NCI-H510A treated with DMSO at 0.1 percent for 48 hours (cell line): ENCODE results near the gene FAM163B.
"Not testable (repeated sequence)": the region's sequence is repeated elsewhere in the genome, so short reads cannot be mapped to it uniquely, and the experiment has no call there.

Source experiments
- DNase-seq: peaks from one replicate; lab custom pipeline; 2025; lab: John Stamatoyannopoulos, UW

FAM163B gene

GRCh38 chr9:133639613-133640012, 30.4 kb upstream of the FAM163B start:
- no peak for DNase-seq

- no peak for DNase-seq
Observed at GRCh38 chr9:133638711-133639110, 29.5 kb upstream of the FAM163B start.

DNA sequence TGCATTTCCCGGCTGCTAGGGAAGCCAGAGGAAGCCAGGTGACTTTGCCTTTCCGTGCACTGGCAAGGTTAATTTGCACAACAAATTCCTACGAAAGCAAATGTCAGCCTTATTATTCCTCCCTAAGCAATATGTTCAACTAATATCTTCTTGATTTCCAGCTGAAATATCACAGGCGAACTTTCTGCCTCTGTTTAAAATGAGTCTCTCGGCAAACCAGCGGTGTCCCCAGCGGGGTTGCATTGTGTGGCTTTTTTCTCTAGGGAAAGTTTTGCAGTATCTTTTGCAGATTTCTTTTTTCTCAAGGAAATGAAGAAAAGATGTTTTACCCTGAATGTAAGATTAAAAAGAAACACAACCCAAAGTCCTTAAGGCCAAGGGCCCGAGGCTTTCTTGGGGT, 28.9 kb upstream of the FAM163B start:
- DNase-seq = no peak

- DNase-seq = no peak
Observed at GRCh38 chr9:133637451-133638055, 28.4 kb upstream of the FAM163B start.

- no peak for DNase-seq
Observed at GRCh38 chr9:133636902-133637301, 27.7 kb upstream of the FAM163B start.

DNA sequence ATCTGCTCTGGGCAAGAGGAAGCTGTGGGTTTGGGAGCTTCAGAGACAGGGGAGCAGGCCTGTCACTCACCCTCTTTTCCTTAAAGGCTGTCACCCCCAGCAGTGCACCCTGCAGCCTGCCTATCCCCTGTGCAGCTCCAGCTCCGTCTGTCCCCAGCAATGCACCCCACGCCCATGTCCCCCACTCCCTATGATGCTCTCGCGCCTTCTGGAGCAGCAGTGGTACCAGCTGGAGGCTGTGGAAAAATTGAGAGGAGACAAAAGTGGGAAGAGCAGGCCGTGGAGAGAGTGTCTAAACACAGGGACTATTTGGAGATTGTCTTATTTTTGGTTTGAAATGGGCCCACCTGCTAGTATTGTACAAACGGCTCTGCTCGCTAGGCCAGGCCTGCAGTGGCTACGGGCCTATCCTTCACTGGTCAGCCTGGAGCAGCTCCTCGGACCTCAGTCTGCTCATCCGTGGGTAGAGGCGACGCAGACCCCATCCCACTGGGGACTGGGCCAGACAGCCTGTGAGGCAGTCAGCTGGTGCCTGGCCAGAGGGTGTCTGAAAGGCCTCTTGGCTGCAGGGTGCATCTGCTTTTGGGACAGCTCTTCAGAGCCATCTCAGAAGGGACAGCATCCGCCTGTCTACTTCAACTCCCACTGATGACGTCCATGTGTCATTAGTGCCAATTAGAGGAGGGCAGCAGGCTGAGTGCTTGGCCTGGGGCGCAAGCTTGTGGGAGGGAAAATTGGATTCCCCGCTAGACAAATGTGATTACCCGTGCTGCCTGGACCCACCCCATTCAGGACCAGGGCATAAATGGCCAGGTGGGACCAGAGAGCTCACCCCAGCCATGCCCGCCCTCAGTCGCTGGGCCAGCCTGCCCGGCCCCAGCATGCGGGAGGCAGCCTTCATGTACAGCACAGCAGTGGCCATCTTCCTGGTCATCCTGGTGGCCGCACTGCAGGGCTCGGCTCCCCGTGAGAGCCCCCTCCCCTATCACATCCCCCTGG, 26.6 kb upstream of the FAM163B start, which contains the start of gene DBH:
Gene DBH (plus strand): TSS at position 831 of the 999 bp plus-strand sequence. CDS start 9 bp downstream, at position 840.
- no peak for DNase-seq

- peak; percentile 21 for DNase-seq
Observed at GRCh38 chr9:133635098-133635497, 25.9 kb upstream of the FAM163B start.

DNA sequence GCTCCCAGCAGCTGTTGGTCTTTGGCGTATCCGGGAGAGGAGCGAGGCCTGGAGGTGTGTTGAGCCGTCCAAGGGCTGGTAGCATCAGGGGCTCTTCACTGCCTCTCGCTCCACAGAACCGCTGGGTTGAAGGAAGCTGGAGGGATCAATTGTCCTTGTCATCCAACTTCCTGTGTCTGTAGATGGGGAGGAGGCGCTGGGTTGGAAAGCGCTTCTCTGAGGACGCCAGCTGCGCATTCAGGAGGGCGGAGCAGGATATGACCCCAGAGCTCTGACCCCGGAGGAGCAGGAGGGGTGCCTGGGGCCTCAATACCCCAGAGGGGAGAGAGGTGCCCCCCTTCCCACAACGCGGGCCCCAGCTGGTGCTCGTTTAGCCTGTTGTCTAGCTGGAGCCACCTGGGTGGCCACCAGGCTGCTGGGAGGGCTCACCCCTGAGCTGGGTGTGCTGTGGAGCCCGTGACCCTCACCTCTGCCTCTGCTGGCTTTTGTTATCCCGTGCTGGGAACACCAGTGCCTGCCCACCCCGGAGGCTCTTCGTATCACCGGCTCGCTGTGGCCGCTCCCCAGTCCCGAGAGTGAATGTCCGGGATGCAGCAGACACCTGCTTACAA, 25.0 kb upstream of the FAM163B start:
- peak; percentile 85 for DNase-seq

DNA sequence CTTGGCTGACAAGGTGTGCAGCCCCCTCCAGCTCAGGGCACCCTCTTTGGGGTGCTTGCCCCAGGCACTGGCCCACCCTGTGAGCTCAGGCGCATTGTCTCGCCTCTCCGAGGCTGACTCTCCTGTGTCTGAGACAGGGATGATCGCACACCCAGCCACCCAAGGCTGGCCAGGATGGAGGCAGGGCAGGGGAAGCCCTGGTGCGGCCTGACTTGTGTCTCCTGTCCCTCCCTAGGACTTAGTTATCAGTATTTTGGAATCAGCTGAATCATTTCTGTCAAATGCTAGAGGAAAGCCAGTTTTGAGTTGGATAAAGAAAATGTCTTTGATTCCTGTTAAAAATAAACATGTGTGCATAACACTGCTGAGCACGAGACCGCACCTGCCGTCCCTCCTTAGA, 24.5 kb upstream of the FAM163B start:
- no peak for DNase-seq

DNA sequence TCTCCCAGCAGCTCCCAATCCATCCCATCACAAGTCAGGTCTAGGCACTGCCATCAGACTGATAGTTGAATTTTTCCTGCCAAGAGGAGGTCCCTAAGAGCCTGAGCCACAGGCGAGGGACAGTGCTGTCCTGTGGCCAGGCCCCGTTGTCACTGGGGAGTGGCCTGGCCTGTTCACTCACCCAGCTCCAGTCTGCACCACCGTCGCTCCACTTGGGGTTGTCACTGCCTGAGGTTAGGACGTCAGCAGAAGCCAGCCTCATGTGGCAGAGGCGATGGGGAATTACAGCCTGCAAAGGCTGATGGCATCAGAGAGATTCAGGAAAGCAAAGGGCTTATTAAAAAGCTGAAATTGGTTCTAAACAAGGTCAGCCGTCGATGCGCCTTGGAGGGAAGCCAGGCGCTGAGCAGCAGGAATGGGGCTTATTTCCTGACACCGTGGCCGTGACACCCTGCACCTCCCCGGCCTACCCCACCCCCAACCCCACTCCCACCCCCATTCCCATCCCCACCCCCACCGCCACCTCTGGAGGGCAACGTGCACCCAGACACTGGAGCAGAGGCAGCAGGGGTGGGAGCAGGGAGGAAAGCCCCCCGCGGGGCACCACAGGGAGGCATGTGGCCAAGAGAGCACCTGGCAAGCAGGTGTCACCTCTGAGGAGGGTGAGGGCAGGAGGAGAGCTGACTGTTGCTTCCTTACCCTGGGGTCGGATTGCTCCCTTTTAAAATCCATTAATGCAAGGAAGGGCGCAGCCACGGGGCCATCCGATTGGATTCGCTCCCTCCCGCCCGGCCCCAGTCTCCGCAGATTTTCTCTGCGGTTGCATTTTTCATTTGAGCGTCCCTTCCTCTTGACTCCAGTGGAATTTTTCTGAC, 23.9 kb upstream of the FAM163B start:
- DNase-seq = peak; percentile 62

- DNase-seq = no peak
Observed at GRCh38 chr9:133631111-133631510, 21.9 kb upstream of the FAM163B start.

DNA sequence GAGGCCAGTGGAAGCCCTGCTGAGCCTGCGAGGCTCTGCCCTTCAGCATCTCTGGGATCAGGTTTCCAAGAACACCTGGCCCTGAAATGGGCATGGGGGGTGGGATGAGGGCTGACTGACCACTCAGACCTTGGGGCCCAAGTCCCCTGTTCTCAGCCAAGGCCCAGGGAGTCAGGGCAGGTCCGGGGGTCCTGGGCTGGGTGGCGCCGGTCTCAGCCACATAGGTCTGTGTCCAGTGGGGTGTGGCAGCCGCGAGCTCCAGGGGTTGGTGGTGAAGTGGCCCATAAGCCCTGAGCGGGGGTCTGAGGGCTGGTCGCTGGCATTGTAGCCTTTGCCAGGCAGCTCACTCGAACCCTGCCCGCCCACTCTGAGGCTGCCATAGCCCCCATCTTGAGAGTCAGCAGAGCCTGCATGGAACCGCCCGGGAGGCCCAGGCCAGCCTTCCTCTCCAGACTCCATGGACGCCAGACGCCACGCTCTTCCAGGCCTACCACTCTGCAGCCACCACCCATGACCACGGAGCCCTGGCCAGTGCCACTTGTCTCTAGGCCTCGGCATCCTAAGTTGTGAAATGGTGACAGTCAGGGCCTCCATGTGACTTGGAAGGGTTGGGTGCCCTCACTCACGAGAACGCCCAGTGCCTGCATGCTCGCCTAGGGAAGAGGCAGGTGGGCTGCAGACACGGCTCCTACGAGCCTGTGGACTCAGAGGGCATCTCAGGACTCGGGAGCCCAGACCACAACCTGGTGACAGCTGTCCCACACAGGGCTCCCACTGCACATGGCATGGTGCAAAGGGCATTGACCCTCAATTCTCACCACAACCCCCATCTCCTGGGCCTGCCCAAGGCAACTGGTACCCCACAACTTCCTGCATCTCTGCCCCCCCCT, 20.3 kb upstream of the FAM163B start:
- DNase-seq = no peak

DNA sequence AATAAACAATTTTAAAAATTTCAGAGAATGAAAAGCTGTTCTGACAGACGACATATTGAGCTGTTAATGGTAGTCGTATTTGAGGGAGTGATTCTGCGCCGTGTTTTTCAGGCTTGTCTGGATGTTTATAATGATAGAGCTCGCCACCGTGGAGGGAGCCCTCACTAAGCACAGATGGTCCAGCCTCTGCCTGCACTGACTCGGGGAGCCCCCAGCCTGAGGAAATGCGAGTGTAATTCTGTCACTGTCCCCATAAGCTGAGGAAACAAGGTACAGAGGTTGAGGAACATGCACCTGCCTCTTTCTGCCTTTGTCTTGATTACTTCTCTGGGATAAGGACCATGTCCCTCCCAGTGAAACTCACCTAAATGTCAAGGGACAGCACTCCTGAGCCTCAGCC, 19.6 kb upstream of the FAM163B start:
- no peak for DNase-seq

GRCh38 chr9:133627341-133627740, 18.2 kb upstream of the FAM163B start:
- DNase-seq = no peak

DNA sequence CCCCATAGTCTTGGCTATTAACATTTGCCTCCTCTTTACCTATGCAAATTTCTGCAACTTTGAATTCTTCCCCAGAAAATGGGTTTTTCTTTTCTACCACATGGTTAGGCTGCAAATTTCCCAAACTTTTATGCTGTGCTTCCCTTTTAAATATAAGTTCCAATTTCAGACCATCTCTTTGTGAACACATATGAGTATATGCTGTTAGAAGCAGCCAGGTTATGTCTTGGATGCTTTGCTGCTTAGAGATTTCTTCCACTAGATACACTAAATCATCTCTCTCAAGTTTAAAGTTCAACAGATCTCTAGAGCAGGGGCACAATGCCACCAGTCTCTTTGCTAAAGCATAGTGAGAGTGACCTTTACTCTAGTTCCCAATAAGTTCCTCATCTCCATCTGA, 16.8 kb upstream of the FAM163B start:
- DNase-seq = not testable (repeated sequence)

DNA sequence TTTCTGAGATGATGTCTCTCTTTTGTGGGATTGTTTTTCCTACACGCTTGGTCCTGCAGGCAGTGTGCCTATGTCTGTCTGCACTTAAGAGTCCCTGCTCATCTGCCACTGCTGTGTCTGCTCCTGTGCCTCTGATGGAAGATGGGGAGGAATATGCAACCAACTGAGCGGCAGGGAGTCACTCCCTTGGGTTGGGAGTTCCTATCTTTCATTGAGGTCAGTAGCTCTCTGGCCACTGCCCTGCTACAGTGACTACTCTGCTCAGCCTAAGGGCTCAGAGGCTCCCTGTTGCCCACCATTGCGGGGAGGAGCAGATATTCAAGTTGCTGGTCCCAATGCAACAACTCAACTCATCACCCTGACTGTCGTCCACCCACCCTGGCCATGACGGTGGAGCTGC, 13.4 kb upstream of the FAM163B start:
- no peak for DNase-seq

- DNase-seq = no peak
Observed at GRCh38 chr9:133621725-133622267, 12.6 kb upstream of the FAM163B start.

GRCh38 chr9:133619791-133620190, 10.6 kb upstream of the FAM163B start:
- peak; percentile 53 for DNase-seq

DNA sequence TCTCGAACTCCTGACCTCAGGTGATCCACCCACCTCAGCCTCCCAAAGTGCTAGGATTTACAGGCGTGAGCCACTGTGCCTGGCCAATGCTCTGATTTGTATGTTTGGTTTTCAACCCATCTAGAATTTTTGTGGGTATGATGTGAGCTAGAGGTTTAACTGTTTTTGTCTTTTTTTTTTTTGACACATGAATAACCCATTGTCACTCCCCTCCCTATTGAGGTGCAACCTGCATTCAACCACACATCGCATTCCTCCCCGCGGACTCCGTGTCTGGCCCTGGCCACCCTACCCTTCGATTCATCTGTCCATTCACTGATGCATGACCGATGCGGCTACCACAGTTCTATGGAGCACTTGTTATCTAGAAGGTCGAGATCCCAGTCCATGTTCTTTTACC, 9.5 kb upstream of the FAM163B start:
- DNase-seq = no peak

GRCh38 chr9:133616643-133617405, 7.6 kb upstream of the FAM163B start:
- DNase-seq = no peak
